Loucy (cell line): ENCODE measurements around the gene CEP83.

Experiments
- H2AFZ ChIP-seq: fragments of 200-600 bp; sonication (generic); 2 replicates; pipeline ENCODE4 v1.6.0; 2016; ENCODE audit warnings: antibody characterized with exemption, mild to moderate bottlenecking, low read length, moderate library complexity
- H3F3A ChIP-seq: fragments of 200-600 bp; 2 replicates; pipeline ENCODE4 v1.6.0; 2016; ENCODE audit warnings: antibody characterized with exemption, low read depth, mild to moderate bottlenecking
- H3K27me3 ChIP-seq: fragments of 200-600 bp; sonication (generic); 2 replicates; pipeline ENCODE4 v1.6.1; 2014; ENCODE audit warnings: low read length, mild to moderate bottlenecking; ENCODE audit not compliant: insufficient read depth, poor library complexity, severe bottlenecking
- H3K36me3 ChIP-seq: fragments of 200-600 bp; sonication (generic); 2 replicates; pipeline ENCODE4 v1.6.1; 2016; ENCODE audit warnings: low read length; ENCODE audit not compliant: insufficient read depth
- H3K4me1 ChIP-seq: fragments of 200-600 bp; sonication (generic); 2 replicates; pipeline ENCODE4 v1.5.1; 2014; ENCODE audit warnings: low read length, mild to moderate bottlenecking; ENCODE audit not compliant: insufficient read depth, poor library complexity, severe bottlenecking
- H3K4me2 ChIP-seq: fragments of 200-600 bp; sonication (generic); 2 replicates; pipeline ENCODE4 v1.6.0; 2014; ENCODE audit warnings: antibody characterized with exemption, low read length, low read depth, mild to moderate bottlenecking; ENCODE audit not compliant: poor library complexity, severe bottlenecking
- H3K4me3 ChIP-seq: fragments of 200-600 bp; sonication (generic); 2 replicates; pipeline ENCODE4 v1.5.1; 2014; ENCODE audit warnings: low read length, mild to moderate bottlenecking, mixed read lengths; ENCODE audit not compliant: poor library complexity, severe bottlenecking
- H3K79me2 ChIP-seq: fragments of 200-600 bp; sonication (generic); 2 replicates; pipeline ENCODE4 v1.6.1; 2014; ENCODE audit warnings: low read length; ENCODE audit not compliant: insufficient read depth
- H3K9ac ChIP-seq: fragments of 200-600 bp; sonication (generic); 2 replicates; pipeline ENCODE4 v1.6.0; 2014; ENCODE audit warnings: mild to moderate bottlenecking, low read depth, low read length, moderate library complexity; ENCODE audit not compliant: poor library complexity, severe bottlenecking
- H3K9me2 ChIP-seq: fragments of 200-600 bp; sonication (generic); replicated peaks from 2 replicates; pipeline ENCODE4 v1.6.1; 2016; ENCODE audit warnings: low read depth, low read length, mixed read lengths
- H3K9me3 ChIP-seq: fragments of 200-600 bp; sonication (generic); 2 replicates; pipeline ENCODE4 v1.6.1; 2014; ENCODE audit warnings: mild to moderate bottlenecking, antibody characterized with exemption, low read length, low read depth; ENCODE audit not compliant: insufficient read depth
- H4K20me1 ChIP-seq: fragments of 200-600 bp; sonication (generic); 2 replicates; pipeline ENCODE4 v1.6.0; 2014; ENCODE audit warnings: antibody characterized with exemption, low read length, mild to moderate bottlenecking; ENCODE audit not compliant: insufficient read depth, poor library complexity, severe bottlenecking
- CTCF ChIP-seq: fragments of 200-600 bp; sonication (generic); conservative IDR thresholded peaks from 2 replicates; pipeline ENCODE4 v1.5.1; 2014; ENCODE audit warnings: mild to moderate bottlenecking, antibody characterized with exemption, low read length
- EZH2phosphoT487 ChIP-seq: fragments of 200-600 bp; IDR thresholded peaks from 2 replicates; pipeline ENCODE4 v1.6.1; 2018; ENCODE audit warnings: antibody characterized with exemption, mild to moderate bottlenecking, moderate library complexity, borderline replicate concordance

Gene CEP83

GRCh38 chr12:94386422-94386821 is 73.2 kb downstream of the CEP83 start:
- Histone ChIP-seq H2AFZ (no peak overlapping the region), H3K4me2 (no peak overlapping the region), H4K20me1 (no peaks in the 10 kb centered on the region), H3F3A (no peaks in the 10 kb centered on the region), H3K4me1 (no peaks in the 10 kb centered on the region), H3K36me3 (peaks cover 29% of the 10 kb centered on the region), H3K79me2 (no peaks in the 10 kb centered on the region), H3K9me2 (no peaks in the 10 kb centered on the region), H3K4me3 (no peak overlapping the region), H3K27me3 (no peaks in the 10 kb centered on the region), H3K9ac (no peak overlapping the region), H3K9me3 (peaks cover 14% of the 10 kb centered on the region)
- no peak for TF ChIP-seq EZH2phosphoT487
- TF ChIP-seq CTCF = no peak

GRCh38 chr12:94384030-94384429 is 75.6 kb downstream of the CEP83 start:
- H3K27me3 ChIP-seq = no peaks in the 10 kb centered on the region
- no peaks in the 10 kb centered on the region for H3K9me2 ChIP-seq
- H3F3A ChIP-seq = no peaks in the 10 kb centered on the region
- peaks cover 29% of the 10 kb centered on the region for H3K36me3 ChIP-seq
- peaks cover 14% of the 10 kb centered on the region for H3K9me3 ChIP-seq
- no peak overlapping the region for H2AFZ ChIP-seq
- H4K20me1 ChIP-seq = no peaks in the 10 kb centered on the region
- TF ChIP-seq CTCF (no peak), EZH2phosphoT487 (no peak)
- no peak overlapping the region for H3K4me2 ChIP-seq
- H3K4me3 ChIP-seq = no peak overlapping the region
- no peaks in the 10 kb centered on the region for H3K4me1 ChIP-seq
- no peaks in the 10 kb centered on the region for H3K79me2 ChIP-seq
- no peak overlapping the region for H3K9ac ChIP-seq

- H3K27me3 ChIP-seq = no peaks in the 10 kb centered on the region
- H3K4me3 ChIP-seq = no peak overlapping the region
- no peaks in the 10 kb centered on the region for H4K20me1 ChIP-seq
- H2AFZ ChIP-seq = no peak overlapping the region
- H3K9me3 ChIP-seq = peaks cover 14% of the 10 kb centered on the region
- H3K79me2 ChIP-seq = no peaks in the 10 kb centered on the region
- H3K9ac ChIP-seq = no peak overlapping the region
- TF ChIP-seq EZH2phosphoT487 = no peak
- H3F3A ChIP-seq = no peaks in the 10 kb centered on the region
- H3K9me2 ChIP-seq = no peaks in the 10 kb centered on the region
- no peaks in the 10 kb centered on the region for H3K4me1 ChIP-seq
- peaks cover 23% of the 10 kb centered on the region for H3K36me3 ChIP-seq
- no peak overlapping the region for H3K4me2 ChIP-seq
Observed at GRCh38 chr12:94380507-94380906, 79.2 kb downstream of the CEP83 start.

DNA sequence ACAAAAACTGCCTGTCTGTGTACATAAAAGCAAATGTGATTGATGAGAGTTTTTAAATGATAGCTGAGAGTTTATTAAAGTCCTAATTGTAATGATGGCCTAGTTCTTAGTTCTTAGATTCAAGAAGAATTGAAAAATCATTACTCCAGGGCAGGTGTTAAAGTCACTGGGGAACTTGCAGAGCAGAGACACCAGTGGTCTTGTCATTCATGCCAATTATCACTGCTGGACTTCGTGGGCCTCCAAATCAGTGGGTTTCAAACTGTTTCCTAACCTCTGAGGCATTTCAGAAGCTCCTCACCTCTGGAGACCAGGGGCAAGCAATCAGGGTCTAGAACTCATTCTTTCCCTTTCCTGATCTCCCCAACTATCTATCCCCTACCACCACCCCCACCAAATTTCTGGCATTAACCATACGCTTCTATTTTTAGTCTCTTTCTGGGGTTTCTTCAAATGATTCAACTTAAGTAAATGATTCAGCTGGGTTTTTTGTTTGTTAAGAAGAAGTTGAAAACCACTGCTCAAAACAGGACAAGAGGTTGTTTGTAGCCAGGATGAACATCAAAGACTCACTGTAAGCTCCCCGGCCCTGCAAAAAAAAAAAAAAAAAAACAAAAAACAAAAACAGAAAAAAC is 80.1 kb downstream of the CEP83 start:
- Histone ChIP-seq H3K9me2 (no peaks in the 10 kb centered on the region), H3K4me2 (no peak overlapping the region), H3K27me3 (no peaks in the 10 kb centered on the region), H2AFZ (no peak overlapping the region), H3K4me1 (no peaks in the 10 kb centered on the region), H3K4me3 (no peak overlapping the region), H4K20me1 (no peaks in the 10 kb centered on the region), H3F3A (no peaks in the 10 kb centered on the region), H3K9ac (no peak overlapping the region), H3K9me3 (peaks cover 7% of the 10 kb centered on the region), H3K36me3 (peaks cover 21% of the 10 kb centered on the region), H3K79me2 (no peaks in the 10 kb centered on the region)
- TF ChIP-seq EZH2phosphoT487 = no peak
- no peak for TF ChIP-seq CTCF
